Measurements from ENCODE around the gene FBXO28. TPM values are rescaled to one million over a fixed set of nuclear protein-coding genes. Genes with fewer than 3 reads are reported as not detected.

The FBXO28 gene
- total RNA-seq, 1 experiment from 2014 or later, result 45.8 TPM

DNA sequence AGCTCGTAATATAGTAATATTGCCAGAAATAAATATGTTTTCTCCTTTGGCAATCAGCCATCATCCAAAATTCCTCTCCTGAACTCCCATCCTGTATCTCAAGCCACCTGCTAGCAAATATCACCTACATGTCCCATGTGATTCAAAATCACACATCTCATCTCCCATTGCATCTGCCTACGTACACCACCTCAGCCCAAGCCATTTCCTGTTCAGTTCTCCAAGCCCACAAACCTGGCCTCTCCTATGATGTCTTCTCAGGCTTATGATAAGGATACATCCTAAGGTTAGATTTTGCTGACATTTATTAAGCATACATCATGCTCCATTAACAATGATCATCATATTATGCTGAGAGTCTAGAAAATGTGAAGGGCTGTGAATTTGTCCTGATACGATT is 37.2 kb downstream of the FBXO28 start:
- TF ChIP-seq EZH2 (IDR thresholded peaks at IDR 0.05; ENCODE audit: borderline replicate concordance, low read depth, low read length, poor library complexity, severe bottlenecking), result no peak
- TF ChIP-seq, protein P1, sequence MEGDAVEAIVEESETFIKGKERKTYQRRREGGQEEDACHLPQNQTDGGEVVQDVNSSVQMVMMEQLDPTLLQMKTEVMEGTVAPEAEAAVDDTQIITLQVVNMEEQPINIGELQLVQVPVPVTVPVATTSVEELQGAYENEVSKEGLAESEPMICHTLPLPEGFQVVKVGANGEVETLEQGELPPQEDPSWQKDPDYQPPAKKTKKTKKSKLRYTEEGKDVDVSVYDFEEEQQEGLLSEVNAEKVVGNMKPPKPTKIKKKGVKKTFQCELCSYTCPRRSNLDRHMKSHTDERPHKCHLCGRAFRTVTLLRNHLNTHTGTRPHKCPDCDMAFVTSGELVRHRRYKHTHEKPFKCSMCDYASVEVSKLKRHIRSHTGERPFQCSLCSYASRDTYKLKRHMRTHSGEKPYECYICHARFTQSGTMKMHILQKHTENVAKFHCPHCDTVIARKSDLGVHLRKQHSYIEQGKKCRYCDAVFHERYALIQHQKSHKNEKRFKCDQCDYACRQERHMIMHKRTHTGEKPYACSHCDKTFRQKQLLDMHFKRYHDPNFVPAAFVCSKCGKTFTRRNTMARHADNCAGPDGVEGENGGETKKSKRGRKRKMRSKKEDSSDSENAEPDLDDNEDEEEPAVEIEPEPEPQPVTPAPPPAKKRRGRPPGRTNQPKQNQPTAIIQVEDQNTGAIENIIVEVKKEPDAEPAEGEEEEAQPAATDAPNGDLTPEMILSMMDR (conservative IDR thresholded peaks at IDR 0.05; ENCODE audit: low read depth, low read length), result no peak
- H3K4me1 ChIP-seq (ENCODE audit: insufficient read depth, low read length, poor library complexity, severe bottlenecking), result no peaks in the 10 kb centered on the region
- DNase-seq (ENCODE audit: low spot score), result no peak
- no peaks in the 10 kb centered on the region for H3K27me3 ChIP-seq (replicated peaks; ENCODE audit: insufficient read depth, low read depth, low read length, poor library complexity)
- H3K9me3 ChIP-seq (ENCODE audit: low read depth, low read length, poor library complexity, severe bottlenecking), result no peaks in the 10 kb centered on the region
- ChIA-PET POLR2A (ENCODE audit: low non-redundant PET) (no interaction called here), CTCF (no interaction called here)
- H3K4me3 ChIP-seq (ENCODE audit: low read depth, low read length, poor library complexity, severe bottlenecking), result no peak overlapping the region
- peaks cover 8% of the 10 kb centered on the region for H3K36me3 ChIP-seq (ENCODE audit: insufficient read depth, low read length, poor library complexity, severe bottlenecking)
- intact Hi-C loops (cut with micrococcal nuclease; ENCODE audit: unreplicated experiment), result no loop called here
- no peak overlapping the region for H3K27ac ChIP-seq (ENCODE audit: low read depth, low read length, poor library complexity, severe bottlenecking)
- no TSS peak for BruUV-seq (replicated peaks)

DNA sequence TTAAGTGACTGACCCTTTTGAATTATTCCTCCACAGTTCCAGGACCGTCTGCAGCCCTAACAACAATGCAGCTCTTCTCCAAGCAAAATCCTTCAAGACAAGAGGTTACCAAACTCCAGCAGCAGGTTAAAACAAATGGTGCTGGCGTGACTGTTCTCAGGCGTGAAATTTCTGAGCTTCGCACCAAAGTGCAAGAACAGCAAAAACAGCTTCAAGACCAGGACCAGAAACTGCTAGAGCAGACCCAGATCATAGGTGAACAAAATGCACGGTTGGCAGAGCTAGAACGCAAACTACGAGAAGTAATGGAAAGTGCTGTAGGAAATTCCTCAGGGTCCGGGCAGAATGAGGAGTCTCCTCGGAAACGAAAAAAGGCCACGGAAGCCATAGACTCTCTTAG is 43.4 kb downstream of the FBXO28 start:
- H3K27ac ChIP-seq (ENCODE audit: low read depth, low read length, poor library complexity, severe bottlenecking), result no peak overlapping the region
- H3K4me1 ChIP-seq (ENCODE audit: insufficient read depth, low read length, poor library complexity, severe bottlenecking), result no peaks in the 10 kb centered on the region
- BruUV-seq (replicated peaks), result no TSS peak
- ChIA-PET CTCF (interaction anchor here (0.6 to 0.7 kb wide), 2 partner anchors 26 to 92 kb away, joined by 3 to 4 read pairs; no protein-coding TSS in a partner anchor), POLR2A (ENCODE audit: low non-redundant PET) (no interaction called here)
- no peaks in the 10 kb centered on the region for H3K9me3 ChIP-seq (ENCODE audit: low read depth, low read length, poor library complexity, severe bottlenecking)
- peaks cover 32% of the 10 kb centered on the region for H3K36me3 ChIP-seq (ENCODE audit: insufficient read depth, low read length, poor library complexity, severe bottlenecking)
- H3K27me3 ChIP-seq (replicated peaks; ENCODE audit: insufficient read depth, low read depth, low read length, poor library complexity), result no peaks in the 10 kb centered on the region
- intact Hi-C loops (cut with micrococcal nuclease; ENCODE audit: unreplicated experiment), result no loop called here
- no peak for DNase-seq (ENCODE audit: low spot score)
- no peak overlapping the region for H3K4me3 ChIP-seq (ENCODE audit: low read depth, low read length, poor library complexity, severe bottlenecking)
- no peak for TF ChIP-seq EZH2 (IDR thresholded peaks at IDR 0.05; ENCODE audit: borderline replicate concordance, low read depth, low read length, poor library complexity, severe bottlenecking)
- TF ChIP-seq, protein P1 (conservative IDR thresholded peaks at IDR 0.05; ENCODE audit: low read depth, low read length), result no peak

DNA sequence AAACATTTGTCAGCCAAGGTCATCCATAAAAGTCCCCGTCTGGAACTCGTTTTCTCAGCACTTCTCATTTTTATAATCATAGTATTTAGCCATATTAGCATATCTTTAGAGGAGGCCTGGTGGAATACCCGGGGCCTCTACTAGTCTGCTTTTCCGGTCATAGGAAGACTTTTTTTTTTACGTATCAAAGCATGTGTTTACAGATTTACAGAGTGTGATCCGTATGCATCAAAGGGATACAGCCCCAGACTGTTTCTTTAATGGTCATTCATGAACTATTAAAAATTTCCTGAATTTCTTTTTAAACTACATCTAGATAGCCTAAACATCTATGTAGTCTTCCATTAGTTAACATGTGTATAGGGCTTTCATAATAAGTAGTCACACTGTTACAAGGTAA is 45.6 kb downstream of the FBXO28 start:
- H3K9me3 ChIP-seq (ENCODE audit: low read depth, low read length, poor library complexity, severe bottlenecking), result no peaks in the 10 kb centered on the region
- peaks cover 24% of the 10 kb centered on the region for H3K36me3 ChIP-seq (ENCODE audit: insufficient read depth, low read length, poor library complexity, severe bottlenecking)
- no peak overlapping the region for H3K4me3 ChIP-seq (ENCODE audit: low read depth, low read length, poor library complexity, severe bottlenecking)
- TF ChIP-seq, protein P1 (conservative IDR thresholded peaks at IDR 0.05; ENCODE audit: low read depth, low read length), result no peak
- no peak for TF ChIP-seq EZH2 (IDR thresholded peaks at IDR 0.05; ENCODE audit: borderline replicate concordance, low read depth, low read length, poor library complexity, severe bottlenecking)
- no peaks in the 10 kb centered on the region for H3K27me3 ChIP-seq (replicated peaks; ENCODE audit: insufficient read depth, low read depth, low read length, poor library complexity)
- intact Hi-C loops (cut with micrococcal nuclease; ENCODE audit: unreplicated experiment), result no loop called here
- DNase-seq (ENCODE audit: low spot score), result no peak
- no peak overlapping the region for H3K27ac ChIP-seq (ENCODE audit: low read depth, low read length, poor library complexity, severe bottlenecking)
- no peaks in the 10 kb centered on the region for H3K4me1 ChIP-seq (ENCODE audit: insufficient read depth, low read length, poor library complexity, severe bottlenecking)
- no TSS peak for BruUV-seq (replicated peaks)
- ChIA-PET POLR2A (ENCODE audit: low non-redundant PET) (interaction anchor here (0.7 kb wide), 1 partner anchor 41 kb away, joined by 3 read pairs; no protein-coding TSS in a partner anchor), CTCF (no interaction called here)
